ENCODE data around the gene RALGDS. TPM values are rescaled to one million over a fixed set of nuclear protein-coding genes. Genes with fewer than 3 reads are reported as not detected.

Gene RALGDS
- total and polyA plus RNA-seq, 8 donors, result 43.5 to 58.9 (median 50.4) TPM

- TF ChIP-seq CTCF (IDR thresholded peaks at IDR 0.05), result no peak
- ATAC-seq (peak; percentile 38), DNase-seq (peak in 2 of 4 donors; percentile 48 to 81)
- peaks cover 0 to 28% of the 10 kb centered on the region in 2 donors for H3K36me3 ChIP-seq
- no peaks in the 10 kb centered on the region for H3K27me3 ChIP-seq
- H3K4me1 ChIP-seq, result peaks cover 40 to 81% of the 10 kb centered on the region in 2 donors
- intact Hi-C loops (cut with DNase I), result no loop called here
- H3K4me3 ChIP-seq, result peak overlapping the region in 1 of 2 donors; percentile 21
- H3K9me3 ChIP-seq, result no peaks in the 10 kb centered on the region
- peak overlapping the region; percentile 58 to 92 for H3K27ac ChIP-seq
These were observed 6.8 kb downstream of the RALGDS start for GRCh38 chr9:133113949-133114885.

GRCh38 chr9:133113163-133113948 lies 7.7 kb downstream of the RALGDS start:
- intact Hi-C loops (cut with DNase I), result no loop called here
- peak; percentile 26 for ATAC-seq
- Histone ChIP-seq H3K4me3 (peak overlapping the region in 1 of 2 donors; percentile 21), H3K27ac (peak overlapping the region; percentile 58 to 92), H3K27me3 (no peaks in the 10 kb centered on the region), H3K4me1 (peaks cover 34 to 72% of the 10 kb centered on the region in 2 donors), H3K36me3 (peaks cover 0 to 36% of the 10 kb centered on the region in 2 donors), H3K9me3 (no peaks in the 10 kb centered on the region)
- DNase-seq, result peak in 2 of 4 donors; percentile 86 to 89
- no peak for TF ChIP-seq CTCF (IDR thresholded peaks at IDR 0.05)

GRCh38 chr9:133112663-133113026 lies 8.4 kb downstream of the RALGDS start:
- Histone ChIP-seq H3K4me3 (peak overlapping the region in 1 of 2 donors; percentile 21), H3K9me3 (no peaks in the 10 kb centered on the region), H3K36me3 (peaks cover 0 to 44% of the 10 kb centered on the region in 2 donors), H3K4me1 (peaks cover 30 to 65% of the 10 kb centered on the region in 2 donors), H3K27me3 (no peaks in the 10 kb centered on the region), H3K27ac (peak overlapping the region; percentile 58 to 92)
- intact Hi-C loops (cut with DNase I), result no loop called here
- DNase-seq, result peak in 2 of 4 donors; percentile 91 to 93
- no peak for TF ChIP-seq CTCF (IDR thresholded peaks at IDR 0.05)
- ATAC-seq, result peak; percentile 41

DNA sequence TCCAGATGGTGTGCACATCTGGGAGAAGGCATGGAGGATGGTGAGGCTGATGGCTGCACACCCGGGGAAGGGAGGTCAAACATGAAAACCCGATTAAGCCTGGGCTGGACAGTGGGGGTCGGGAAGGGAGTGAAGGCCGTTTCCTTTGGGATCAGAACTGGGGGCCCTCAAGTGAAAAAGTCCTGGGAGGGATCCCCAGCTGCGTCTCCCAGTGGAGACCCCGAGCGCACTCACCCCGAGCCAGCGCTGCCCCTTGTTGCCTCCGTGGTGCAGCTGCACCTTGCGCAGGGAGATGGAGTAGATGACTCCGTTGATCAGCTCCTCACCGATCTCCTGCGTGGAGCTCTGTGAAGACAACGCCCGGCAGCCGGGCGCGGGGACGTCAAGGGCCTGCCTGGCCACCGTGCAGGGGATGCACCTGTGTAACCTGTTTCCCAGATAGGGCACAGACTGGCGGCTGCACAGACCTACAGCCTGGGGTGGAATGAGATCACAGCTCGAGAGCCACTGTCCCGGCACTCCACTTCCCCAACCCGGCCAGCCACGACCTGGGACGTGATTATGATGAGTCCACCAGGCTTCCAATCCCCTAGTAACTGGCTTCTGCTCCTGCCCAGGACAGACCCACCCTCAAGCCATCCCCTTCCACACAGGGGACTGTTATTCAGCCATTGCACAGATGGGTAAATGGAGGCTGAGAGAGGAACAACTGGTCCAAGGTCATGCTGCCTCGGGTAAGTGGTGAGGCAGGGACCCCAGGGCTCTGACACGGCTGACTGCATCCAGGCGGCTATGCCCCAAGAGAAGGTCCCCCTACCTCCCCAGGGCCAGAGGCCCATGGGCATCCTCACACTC lies 9.0 kb downstream of the RALGDS start:
- no peak for TF ChIP-seq CTCF (IDR thresholded peaks at IDR 0.05)
- peak overlapping the region; percentile 13 to 92 for H3K27ac ChIP-seq
- no peaks in the 10 kb centered on the region for H3K9me3 ChIP-seq
- peaks cover 30 to 59% of the 10 kb centered on the region in 2 donors for H3K4me1 ChIP-seq
- DNase-seq, result peak in 2 of 4 donors; percentile 34 to 84
- H3K4me3 ChIP-seq, result peak overlapping the region in 1 of 2 donors; percentile 17
- H3K36me3 ChIP-seq, result peaks cover 0 to 50% of the 10 kb centered on the region in 2 donors
- no peaks in the 10 kb centered on the region for H3K27me3 ChIP-seq
- intact Hi-C loops (cut with DNase I), result no loop called here
- ATAC-seq, result no peak
